ENCODE data around the gene ITPR1.

DNA sequence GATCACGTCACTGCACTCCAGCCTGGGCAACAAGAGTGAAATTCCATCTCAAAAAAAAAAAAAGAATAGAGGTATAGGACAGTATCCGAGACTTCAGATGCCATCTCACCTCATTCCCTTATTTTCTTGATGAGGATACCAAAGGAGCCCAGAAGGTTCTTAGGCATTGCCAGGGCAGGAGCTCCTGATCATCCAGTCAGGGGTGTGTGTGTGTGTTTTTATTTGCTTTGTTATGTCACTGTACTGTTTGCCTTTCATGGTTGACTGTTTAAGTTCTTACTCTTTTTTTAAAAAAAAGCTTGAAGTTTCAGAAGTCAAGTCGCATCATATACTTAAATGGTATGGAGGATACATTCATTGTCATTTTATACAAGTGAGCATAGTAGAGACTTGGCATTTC lies 346.1 kb downstream of the ITPR1 start:
- TF ChIP-seq CTCF (IDR thresholded peaks at IDR 0.05), result no peak
- no peak for TF ChIP-seq RFX5 (IDR thresholded peaks at IDR 0.05; ENCODE audit: low read length)
- no peak for TF ChIP-seq FOXM1 (IDR thresholded peaks at IDR 0.05; ENCODE audit: low read depth)
- no peak for TF ChIP-seq TEAD4 (IDR thresholded peaks at IDR 0.05; ENCODE audit: borderline replicate concordance, insufficient read depth)
- no peak for TF ChIP-seq EP300 (IDR thresholded peaks at IDR 0.05; ENCODE audit: borderline replicate concordance in 1 of 2, low read depth in 1 of 2, low read length in 1 of 2)
- TF ChIP-seq TAF1 (IDR thresholded peaks at IDR 0.05; ENCODE audit: borderline replicate concordance, low read depth, low read length), result no peak
- TF ChIP-seq RXRA (IDR thresholded peaks at IDR 0.05; ENCODE audit: borderline replicate concordance, low read depth), result no peak

All from SK-N-SH (cell line).